IPS-18a (cell line): ENCODE data around the gene CADM2.

Source experiments
- H3K27ac ChIP-seq: one replicate; pipeline ENCODE4 v1.5.1; 2013; ENCODE audit warnings: low read length
- H3K27me3 ChIP-seq: one replicate; pipeline ENCODE4 v1.6.1; 2013; ENCODE audit warnings: mild to moderate bottlenecking, low read length; ENCODE audit not compliant: control insufficient read depth, insufficient read depth
- H3K36me3 ChIP-seq: one replicate; pipeline ENCODE4 v1.6.1; 2013; ENCODE audit warnings: low read depth, low read length; ENCODE audit not compliant: control insufficient read depth
- H3K4me1 ChIP-seq: one replicate; pipeline ENCODE4 v1.6.1; 2013; ENCODE audit warnings: low read depth, low read length; ENCODE audit not compliant: control insufficient read depth
- H3K4me3 ChIP-seq: one replicate; pipeline ENCODE4 v1.5.1; 2013; ENCODE audit warnings: low read length
- H3K9ac ChIP-seq: one replicate; pipeline ENCODE4 v1.6.1; 2013; ENCODE audit warnings: mild to moderate bottlenecking, low read length, moderate library complexity
- H3K9me3 ChIP-seq: one replicate; pipeline ENCODE4 v1.6.1; 2013; ENCODE audit warnings: low read depth, low read length; ENCODE audit not compliant: control insufficient read depth

Gene CADM2

GRCh38 chr3:85846940-85847339 lies 888.2 kb downstream of the CADM2 start:
- Histone ChIP-seq H3K27ac (no peak overlapping the region), H3K4me1 (peaks cover 4% of the 10 kb centered on the region), H3K9ac (no peak overlapping the region), H3K9me3 (no peaks in the 10 kb centered on the region), H3K36me3 (no peaks in the 10 kb centered on the region), H3K27me3 (no peaks in the 10 kb centered on the region), H3K4me3 (no peak overlapping the region)

GRCh38 chr3:85851071-85851470 lies 892.3 kb downstream of the CADM2 start:
- Histone ChIP-seq H3K4me3 (no peak overlapping the region), H3K27me3 (no peaks in the 10 kb centered on the region), H3K4me1 (peaks cover 4% of the 10 kb centered on the region), H3K9me3 (no peaks in the 10 kb centered on the region), H3K9ac (no peak overlapping the region), H3K36me3 (no peaks in the 10 kb centered on the region), H3K27ac (no peak overlapping the region)

GRCh38 chr3:85853805-85854204 lies 895.0 kb downstream of the CADM2 start:
- no peaks in the 10 kb centered on the region for H3K27me3 ChIP-seq
- no peaks in the 10 kb centered on the region for H3K9me3 ChIP-seq
- H3K36me3 ChIP-seq = no peaks in the 10 kb centered on the region
- H3K9ac ChIP-seq = no peak overlapping the region
- peaks cover 4% of the 10 kb centered on the region for H3K4me1 ChIP-seq
- no peak overlapping the region for H3K4me3 ChIP-seq
- H3K27ac ChIP-seq = no peak overlapping the region

GRCh38 chr3:85862893-85863455 lies 904.2 kb downstream of the CADM2 start:
- H3K36me3 ChIP-seq = no peaks in the 10 kb centered on the region
- no peak overlapping the region for H3K4me3 ChIP-seq
- H3K9ac ChIP-seq = no peak overlapping the region
- H3K27me3 ChIP-seq = no peaks in the 10 kb centered on the region
- H3K27ac ChIP-seq = no peak overlapping the region
- H3K4me1 ChIP-seq = no peaks in the 10 kb centered on the region
- H3K9me3 ChIP-seq = no peaks in the 10 kb centered on the region

GRCh38 chr3:85864896-85865295 lies 906.1 kb downstream of the CADM2 start:
- no peaks in the 10 kb centered on the region for H3K27me3 ChIP-seq
- no peak overlapping the region for H3K27ac ChIP-seq
- no peak overlapping the region for H3K9ac ChIP-seq
- H3K4me3 ChIP-seq = no peak overlapping the region
- H3K9me3 ChIP-seq = no peaks in the 10 kb centered on the region
- H3K4me1 ChIP-seq = no peaks in the 10 kb centered on the region
- H3K36me3 ChIP-seq = no peaks in the 10 kb centered on the region

GRCh38 chr3:85867072-85867471 lies 908.3 kb downstream of the CADM2 start:
- Histone ChIP-seq H3K9ac (no peak overlapping the region), H3K4me1 (no peaks in the 10 kb centered on the region), H3K27me3 (no peaks in the 10 kb centered on the region), H3K9me3 (no peaks in the 10 kb centered on the region), H3K36me3 (no peaks in the 10 kb centered on the region), H3K27ac (no peak overlapping the region), H3K4me3 (no peak overlapping the region)

GRCh38 chr3:85875589-85875988 lies 916.8 kb downstream of the CADM2 start:
- no peak overlapping the region for H3K27ac ChIP-seq
- no peak overlapping the region for H3K9ac ChIP-seq
- no peaks in the 10 kb centered on the region for H3K9me3 ChIP-seq
- H3K4me1 ChIP-seq = no peaks in the 10 kb centered on the region
- H3K36me3 ChIP-seq = no peaks in the 10 kb centered on the region
- H3K27me3 ChIP-seq = no peaks in the 10 kb centered on the region
- H3K4me3 ChIP-seq = no peak overlapping the region

GRCh38 chr3:85877631-85878030 lies 918.8 kb downstream of the CADM2 start:
- no peaks in the 10 kb centered on the region for H3K36me3 ChIP-seq
- no peaks in the 10 kb centered on the region for H3K9me3 ChIP-seq
- H3K27me3 ChIP-seq = no peaks in the 10 kb centered on the region
- no peak overlapping the region for H3K9ac ChIP-seq
- no peak overlapping the region for H3K4me3 ChIP-seq
- no peak overlapping the region for H3K27ac ChIP-seq
- H3K4me1 ChIP-seq = peaks cover 3% of the 10 kb centered on the region

- Histone ChIP-seq H3K4me3 (no peak overlapping the region), H3K36me3 (no peaks in the 10 kb centered on the region), H3K9ac (no peak overlapping the region), H3K27me3 (no peaks in the 10 kb centered on the region), H3K9me3 (no peaks in the 10 kb centered on the region), H3K27ac (no peak overlapping the region), H3K4me1 (peaks cover 3% of the 10 kb centered on the region)
Observed at GRCh38 chr3:85881833-85882393, 923.1 kb downstream of the CADM2 start.

GRCh38 chr3:85890043-85890555 lies 931.3 kb downstream of the CADM2 start:
- H3K27me3 ChIP-seq = no peaks in the 10 kb centered on the region
- H3K36me3 ChIP-seq = no peaks in the 10 kb centered on the region
- H3K9me3 ChIP-seq = no peaks in the 10 kb centered on the region
- H3K4me3 ChIP-seq = no peak overlapping the region
- no peak overlapping the region for H3K9ac ChIP-seq
- H3K27ac ChIP-seq = no peak overlapping the region
- peaks cover 22% of the 10 kb centered on the region for H3K4me1 ChIP-seq

- Histone ChIP-seq H3K4me1 (peaks cover 3% of the 10 kb centered on the region), H3K36me3 (no peaks in the 10 kb centered on the region), H3K4me3 (no peak overlapping the region), H3K9ac (no peak overlapping the region), H3K27me3 (no peaks in the 10 kb centered on the region), H3K27ac (no peak overlapping the region), H3K9me3 (no peaks in the 10 kb centered on the region)
Observed at GRCh38 chr3:85903434-85903833, 944.6 kb downstream of the CADM2 start.

GRCh38 chr3:85912980-85913379 lies 954.2 kb downstream of the CADM2 start:
- Histone ChIP-seq H3K27me3 (no peaks in the 10 kb centered on the region), H3K27ac (no peak overlapping the region), H3K4me1 (no peaks in the 10 kb centered on the region), H3K4me3 (no peak overlapping the region), H3K36me3 (no peaks in the 10 kb centered on the region), H3K9ac (no peak overlapping the region), H3K9me3 (no peaks in the 10 kb centered on the region)
